GM23338 (cell line): ENCODE data around the gene KCNF1. TPM values are rescaled to one million over a fixed set of nuclear protein-coding genes. Genes with fewer than 3 reads are reported as not detected.

Experiments used
- ATAC-seq: fragments of 200-7000 bp; cut with Tn5 transposase; 3 replicates; pipeline ENCODE4 v1.9.1; 2020
- DNase-seq: peaks from one replicate; pipeline ENCODE4 v3.0.0-alpha.2; 2015; ENCODE audit warnings: low spot score
- H2AFZ ChIP-seq: fragments of 200-600 bp; sonication (generic); 2 replicates; pipeline ENCODE4 v1.8.0; 2016; ENCODE audit warnings: antibody characterized with exemption, mild to moderate bottlenecking, moderate library complexity
- H3F3A ChIP-seq: fragments of 200-600 bp; sonication (generic); replicated peaks from 2 replicates; pipeline ENCODE4 v1.8.0; 2017; ENCODE audit warnings: antibody characterized with exemption, mixed run types, low read depth
- H3K27ac ChIP-seq: fragments of 200-600 bp; sonication (generic); 2 replicates; pipeline ENCODE4 v1.6.1; 2016; ENCODE audit warnings: low read depth
- H3K27me3 ChIP-seq: fragments of 200-600 bp; sonication (generic); 2 replicates; pipeline ENCODE4 v1.8.0; 2016; ENCODE audit warnings: mild to moderate bottlenecking, mixed run types, moderate library complexity; ENCODE audit not compliant: insufficient read depth
- H3K36me3 ChIP-seq: fragments of 200-600 bp; sonication (generic); 2 replicates; pipeline ENCODE4 v1.8.0; 2016; ENCODE audit warnings: mild to moderate bottlenecking; ENCODE audit not compliant: insufficient read depth
- H3K4me1 ChIP-seq: fragments of 200-600 bp; sonication (generic); 2 replicates; pipeline ENCODE4 v1.8.0; 2016; ENCODE audit warnings: mild to moderate bottlenecking, moderate library complexity; ENCODE audit not compliant: insufficient read depth
- H3K4me2 ChIP-seq: fragments of 200-600 bp; sonication (generic); 2 replicates; pipeline ENCODE4 v1.7.1; 2017; ENCODE audit warnings: mixed run types
- H3K4me3 ChIP-seq: fragments of 200-600 bp; sonication (generic); 2 replicates; pipeline ENCODE4 v1.6.1; 2016; ENCODE audit warnings: mixed run types
- H3K79me2 ChIP-seq: fragments of 200-600 bp; sonication (generic); replicated peaks from 2 replicates; pipeline ENCODE4 v1.8.0; 2017; ENCODE audit warnings: mild to moderate bottlenecking; ENCODE audit not compliant: insufficient read depth
- H3K9me2 ChIP-seq: fragments of 200-600 bp; sonication (generic); 2 replicates; pipeline ENCODE4 v1.8.0; 2017; ENCODE audit not compliant: insufficient read depth
- H4K20me1 ChIP-seq: fragments of 200-600 bp; sonication (generic); replicated peaks from 2 replicates; pipeline ENCODE4 v1.8.0; 2017; ENCODE audit warnings: mild to moderate bottlenecking; ENCODE audit not compliant: insufficient read depth
- H3K27ac Mint-ChIP-seq: 2 replicates; pipeline ENCODE4 v1.8.0; 2020; ENCODE audit warnings: inconsistent platforms, mild to moderate bottlenecking, moderate library complexity, mixed read lengths
- H3K27me3 Mint-ChIP-seq: 3 replicates; pipeline ENCODE4 v1.8.0; 2022; ENCODE audit warnings: low read depth, mild to moderate bottlenecking, moderate library complexity, mixed read lengths, inconsistent platforms; ENCODE audit not compliant: insufficient read depth, poor library complexity
- H3K36me3 Mint-ChIP-seq: 3 replicates; pipeline ENCODE4 v1.8.0; 2021; ENCODE audit warnings: low read depth, mild to moderate bottlenecking, inconsistent platforms, moderate library complexity, mixed read lengths
- H3K4me1 Mint-ChIP-seq: 3 replicates; pipeline ENCODE4 v1.8.0; 2020; ENCODE audit warnings: mild to moderate bottlenecking, inconsistent platforms, mixed read lengths
- H3K4me3 Mint-ChIP-seq: 3 replicates; pipeline ENCODE4 v1.8.0; 2021; ENCODE audit warnings: moderate library complexity, mild to moderate bottlenecking, inconsistent platforms, mixed read lengths
- H3K9me3 Mint-ChIP-seq: 3 replicates; pipeline ENCODE4 v1.8.0; 2020; ENCODE audit warnings: moderate library complexity, mild to moderate bottlenecking, inconsistent platforms, mixed read lengths
- CREB1 ChIP-seq: fragments of 250-450 bp; sonication (Bioruptor Pico); IDR thresholded peaks from 2 replicates; pipeline ENCODE4 v1.5.0; 2020; ENCODE audit warnings: low read depth, mild to moderate bottlenecking, moderate library complexity
- EZH2 ChIP-seq: fragments of 200-600 bp; sonication (generic); IDR thresholded peaks from one replicate; pipeline ENCODE4 v1.8.0; 2017; ENCODE audit warnings: antibody characterized with exemption, mild to moderate bottlenecking, low read depth; ENCODE audit not compliant: unreplicated experiment
- EZH2phosphoT487 ChIP-seq: fragments of 200-600 bp; sonication (generic); IDR thresholded peaks from one replicate; pipeline ENCODE4 v1.8.1; 2018; ENCODE audit warnings: antibody characterized with exemption; ENCODE audit not compliant: unreplicated experiment
- JUNB ChIP-seq: IDR thresholded peaks from one replicate; pipeline ENCODE4 v1.6.1; 2016; ENCODE audit warnings: antibody characterized with exemption; ENCODE audit not compliant: unreplicated experiment
- NANOG ChIP-seq: IDR thresholded peaks from 2 replicates; pipeline ENCODE4 v1.6.1; 2016; ENCODE audit warnings: antibody characterized with exemption, borderline replicate concordance
- POLR2AphosphoS5 ChIP-seq: IDR thresholded peaks from 2 replicates; pipeline ENCODE4 v1.6.1; 2016; ENCODE audit warnings: antibody characterized with exemption, low read depth
- REST ChIP-seq: IDR thresholded peaks from one replicate; pipeline ENCODE4 v1.6.1; 2018; ENCODE audit warnings: antibody characterized with exemption; ENCODE audit not compliant: unreplicated experiment
- STAT1 ChIP-seq: IDR thresholded peaks from one replicate; pipeline ENCODE4 v1.6.1; 2016; ENCODE audit warnings: antibody characterized with exemption; ENCODE audit not compliant: unreplicated experiment
- ZNF114 ChIP-seq: fragments of 250-450 bp; sonication (Bioruptor Pico); IDR thresholded peaks from 2 replicates; pipeline ENCODE4 v1.5.0; 2020; ENCODE audit warnings: mild to moderate bottlenecking, moderate library complexity
- ZNF331 ChIP-seq: fragments of 250-450 bp; sonication (Bioruptor Pico); IDR thresholded peaks from 2 replicates; pipeline ENCODE4 v1.5.0; 2020; ENCODE audit warnings: low read depth, mild to moderate bottlenecking, moderate library complexity
- polyA plus RNA-seq: library from polyadenylated mRNA; unstranded; fragments of >200 nt; fragmentation: Nextera tagmentation; extraction: Ambion mirVana; gene quantifications from 2 replicates; pipeline ENCODE4 v1.2.1, GENCODE V29; 2016
- total RNA-seq: library from RNA; depleted of rRNA; stranded (reverse); fragments of >200 nt; shearing (Covaris generic); gene quantifications from 2 replicates; pipeline ENCODE4 v1.2.3, GENCODE V29; 2014
- TF ChIP-seq, protein P1 (sequence below), 2 experiments: fragments of 200-600 bp in 1 of 2; sonication (generic) in 1 of 2; conservative IDR thresholded peaks; 2 replicates each; pipeline versions ENCODE4 v1.5.1 to v1.6.1; 2016 to 2017; ENCODE audit warnings: antibody characterized with exemption in 2 of 2, low read depth in 2 of 2, mild to moderate bottlenecking in 2 of 2, moderate library complexity in 1 of 2
- TF ChIP-seq, protein P2 (sequence below): fragments of 250-450 bp; sonication (Bioruptor Pico); IDR thresholded peaks from 2 replicates; pipeline ENCODE4 v1.5.0; 2020; ENCODE audit warnings: mild to moderate bottlenecking, moderate library complexity
- TF ChIP-seq, protein P3 (sequence below): IDR thresholded peaks from 2 replicates; pipeline ENCODE4 v1.6.1; 2016; ENCODE audit warnings: antibody characterized with exemption

The KCNF1 gene
- total and polyA plus RNA-seq, 2 experiments from 2014 or later: 0.11 to 1.5 TPM

DNA sequence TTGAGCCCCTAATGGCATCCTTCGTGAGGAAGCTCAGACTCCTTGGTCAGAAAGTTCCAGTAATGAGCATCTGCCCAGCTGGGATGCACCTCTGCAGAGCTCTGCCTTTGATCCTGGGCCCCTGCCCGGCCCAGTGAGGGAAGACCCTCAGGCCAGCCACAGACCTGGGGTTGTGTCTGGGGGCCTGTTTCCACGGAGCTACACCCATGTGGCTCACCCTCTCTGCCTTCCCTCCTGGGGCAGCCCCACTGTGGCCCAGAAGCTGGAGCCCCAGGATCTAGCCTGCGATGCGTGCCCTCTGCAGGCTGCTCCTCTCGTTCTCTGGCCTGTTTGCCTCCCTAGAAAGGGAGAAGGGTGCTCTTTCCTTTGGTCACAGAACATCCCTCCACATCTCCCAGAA, 9.8 kb downstream of the KCNF1 start:
- TF ChIP-seq, protein P1, sequence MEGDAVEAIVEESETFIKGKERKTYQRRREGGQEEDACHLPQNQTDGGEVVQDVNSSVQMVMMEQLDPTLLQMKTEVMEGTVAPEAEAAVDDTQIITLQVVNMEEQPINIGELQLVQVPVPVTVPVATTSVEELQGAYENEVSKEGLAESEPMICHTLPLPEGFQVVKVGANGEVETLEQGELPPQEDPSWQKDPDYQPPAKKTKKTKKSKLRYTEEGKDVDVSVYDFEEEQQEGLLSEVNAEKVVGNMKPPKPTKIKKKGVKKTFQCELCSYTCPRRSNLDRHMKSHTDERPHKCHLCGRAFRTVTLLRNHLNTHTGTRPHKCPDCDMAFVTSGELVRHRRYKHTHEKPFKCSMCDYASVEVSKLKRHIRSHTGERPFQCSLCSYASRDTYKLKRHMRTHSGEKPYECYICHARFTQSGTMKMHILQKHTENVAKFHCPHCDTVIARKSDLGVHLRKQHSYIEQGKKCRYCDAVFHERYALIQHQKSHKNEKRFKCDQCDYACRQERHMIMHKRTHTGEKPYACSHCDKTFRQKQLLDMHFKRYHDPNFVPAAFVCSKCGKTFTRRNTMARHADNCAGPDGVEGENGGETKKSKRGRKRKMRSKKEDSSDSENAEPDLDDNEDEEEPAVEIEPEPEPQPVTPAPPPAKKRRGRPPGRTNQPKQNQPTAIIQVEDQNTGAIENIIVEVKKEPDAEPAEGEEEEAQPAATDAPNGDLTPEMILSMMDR (conservative IDR thresholded peaks at IDR 0.05; ENCODE audit: low read depth in 2 of 2): no peak
- TF ChIP-seq REST (no peak), CREB1 (CRISPR knock-in tag) (no peak), ZNF331 (no peak), EZH2phosphoT487 (no peak), STAT1 (no peak), POLR2AphosphoS5 (no peak), EZH2 (no peak), NANOG (no peak), JUNB (no peak), ZNF114 (no peak)
- TF ChIP-seq, protein P2, sequence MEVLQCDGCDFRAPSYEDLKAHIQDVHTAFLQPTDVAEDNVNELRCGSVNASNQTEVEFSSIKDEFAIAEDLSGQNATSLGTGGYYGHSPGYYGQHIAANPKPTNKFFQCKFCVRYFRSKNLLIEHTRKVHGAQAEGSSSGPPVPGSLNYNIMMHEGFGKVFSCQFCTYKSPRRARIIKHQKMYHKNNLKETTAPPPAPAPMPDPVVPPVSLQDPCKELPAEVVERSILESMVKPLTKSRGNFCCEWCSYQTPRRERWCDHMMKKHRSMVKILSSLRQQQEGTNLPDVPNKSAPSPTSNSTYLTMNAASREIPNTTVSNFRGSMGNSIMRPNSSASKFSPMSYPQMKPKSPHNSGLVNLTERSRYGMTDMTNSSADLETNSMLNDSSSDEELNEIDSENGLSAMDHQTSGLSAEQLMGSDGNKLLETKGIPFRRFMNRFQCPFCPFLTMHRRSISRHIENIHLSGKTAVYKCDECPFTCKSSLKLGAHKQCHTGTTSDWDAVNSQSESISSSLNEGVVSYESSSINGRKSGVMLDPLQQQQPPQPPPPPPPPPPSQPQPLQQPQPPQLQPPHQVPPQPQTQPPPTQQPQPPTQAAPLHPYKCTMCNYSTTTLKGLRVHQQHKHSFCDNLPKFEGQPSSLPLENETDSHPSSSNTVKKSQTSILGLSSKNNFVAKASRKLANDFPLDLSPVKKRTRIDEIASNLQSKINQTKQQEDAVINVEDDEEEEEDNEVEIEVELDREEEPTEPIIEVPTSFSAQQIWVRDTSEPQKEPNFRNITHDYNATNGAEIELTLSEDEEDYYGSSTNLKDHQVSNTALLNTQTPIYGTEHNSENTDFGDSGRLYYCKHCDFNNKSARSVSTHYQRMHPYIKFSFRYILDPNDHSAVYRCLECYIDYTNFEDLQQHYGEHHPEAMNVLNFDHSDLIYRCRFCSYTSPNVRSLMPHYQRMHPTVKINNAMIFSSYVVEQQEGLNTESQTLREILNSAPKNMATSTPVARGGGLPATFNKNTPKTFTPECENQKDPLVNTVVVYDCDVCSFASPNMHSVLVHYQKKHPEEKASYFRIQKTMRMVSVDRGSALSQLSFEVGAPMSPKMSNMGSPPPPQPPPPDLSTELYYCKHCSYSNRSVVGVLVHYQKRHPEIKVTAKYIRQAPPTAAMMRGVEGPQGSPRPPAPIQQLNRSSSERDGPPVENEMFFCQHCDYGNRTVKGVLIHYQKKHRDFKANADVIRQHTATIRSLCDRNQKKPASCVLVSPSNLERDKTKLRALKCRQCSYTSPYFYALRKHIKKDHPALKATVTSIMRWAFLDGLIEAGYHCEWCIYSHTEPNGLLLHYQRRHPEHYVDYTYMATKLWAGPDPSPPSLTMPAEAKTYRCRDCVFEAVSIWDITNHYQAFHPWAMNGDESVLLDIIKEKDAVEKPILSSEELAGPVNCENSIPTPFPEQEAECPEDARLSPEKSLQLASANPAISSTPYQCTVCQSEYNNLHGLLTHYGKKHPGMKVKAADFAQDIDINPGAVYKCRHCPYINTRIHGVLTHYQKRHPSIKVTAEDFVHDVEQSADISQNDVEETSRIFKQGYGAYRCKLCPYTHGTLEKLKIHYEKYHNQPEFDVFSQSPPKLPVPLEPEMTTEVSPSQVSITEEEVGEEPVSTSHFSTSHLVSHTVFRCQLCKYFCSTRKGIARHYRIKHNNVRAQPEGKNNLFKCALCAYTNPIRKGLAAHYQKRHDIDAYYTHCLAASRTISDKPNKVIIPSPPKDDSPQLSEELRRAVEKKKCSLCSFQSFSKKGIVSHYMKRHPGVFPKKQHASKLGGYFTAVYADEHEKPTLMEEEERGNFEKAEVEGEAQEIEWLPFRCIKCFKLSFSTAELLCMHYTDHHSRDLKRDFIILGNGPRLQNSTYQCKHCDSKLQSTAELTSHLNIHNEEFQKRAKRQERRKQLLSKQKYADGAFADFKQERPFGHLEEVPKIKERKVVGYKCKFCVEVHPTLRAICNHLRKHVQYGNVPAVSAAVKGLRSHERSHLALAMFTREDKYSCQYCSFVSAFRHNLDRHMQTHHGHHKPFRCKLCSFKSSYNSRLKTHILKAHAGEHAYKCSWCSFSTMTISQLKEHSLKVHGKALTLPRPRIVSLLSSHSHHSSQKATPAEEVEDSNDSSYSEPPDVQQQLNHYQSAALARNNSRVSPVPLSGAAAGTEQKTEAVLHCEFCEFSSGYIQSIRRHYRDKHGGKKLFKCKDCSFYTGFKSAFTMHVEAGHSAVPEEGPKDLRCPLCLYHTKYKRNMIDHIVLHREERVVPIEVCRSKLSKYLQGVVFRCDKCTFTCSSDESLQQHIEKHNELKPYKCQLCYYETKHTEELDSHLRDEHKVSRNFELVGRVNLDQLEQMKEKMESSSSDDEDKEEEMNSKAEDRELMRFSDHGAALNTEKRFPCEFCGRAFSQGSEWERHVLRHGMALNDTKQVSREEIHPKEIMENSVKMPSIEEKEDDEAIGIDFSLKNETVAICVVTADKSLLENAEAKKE (CRISPR knock-in tag): no peak
- TF ChIP-seq, protein P3, sequence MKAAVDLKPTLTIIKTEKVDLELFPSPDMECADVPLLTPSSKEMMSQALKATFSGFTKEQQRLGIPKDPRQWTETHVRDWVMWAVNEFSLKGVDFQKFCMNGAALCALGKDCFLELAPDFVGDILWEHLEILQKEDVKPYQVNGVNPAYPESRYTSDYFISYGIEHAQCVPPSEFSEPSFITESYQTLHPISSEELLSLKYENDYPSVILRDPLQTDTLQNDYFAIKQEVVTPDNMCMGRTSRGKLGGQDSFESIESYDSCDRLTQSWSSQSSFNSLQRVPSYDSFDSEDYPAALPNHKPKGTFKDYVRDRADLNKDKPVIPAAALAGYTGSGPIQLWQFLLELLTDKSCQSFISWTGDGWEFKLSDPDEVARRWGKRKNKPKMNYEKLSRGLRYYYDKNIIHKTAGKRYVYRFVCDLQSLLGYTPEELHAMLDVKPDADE: no peak
- Histone ChIP-seq H4K20me1 (no peaks in the 10 kb centered on the region), H2AFZ (peak overlapping the region; percentile 87; the same call in 1 of the 2 replicates), H3K4me3 (no peak overlapping the region), H3K36me3 (no peaks in the 10 kb centered on the region), H3F3A (0 out of 2 replicates have a peak, but pooled peaks cover 3% of the 10 kb centered on the region), H3K79me2 (no peaks in the 10 kb centered on the region), H3K27ac (no peak overlapping the region), H3K4me1 (peaks cover 10% of the 10 kb centered on the region), H3K4me2 (no peak overlapping the region), H3K9me2 (no peaks in the 10 kb centered on the region), H3K27me3 (no peaks in the 10 kb centered on the region)
- no peaks in the 10 kb centered on the region for H3K36me3 Mint-ChIP-seq
- no peak; the same call in 1 of the 3 replicates for ATAC-seq
- H3K9me3 Mint-ChIP-seq: no peaks in the 10 kb centered on the region; the same call in 2 of the 3 replicates
- H3K27ac Mint-ChIP-seq: no peak overlapping the region
- H3K4me1 Mint-ChIP-seq: peaks cover 31% of the 10 kb centered on the region
- H3K27me3 Mint-ChIP-seq: peaks cover 23% of the 10 kb centered on the region
- no peak overlapping the region for H3K4me3 Mint-ChIP-seq
- DNase-seq: no peak
